ENCODE measurements around the gene CACNG1.

DNA sequence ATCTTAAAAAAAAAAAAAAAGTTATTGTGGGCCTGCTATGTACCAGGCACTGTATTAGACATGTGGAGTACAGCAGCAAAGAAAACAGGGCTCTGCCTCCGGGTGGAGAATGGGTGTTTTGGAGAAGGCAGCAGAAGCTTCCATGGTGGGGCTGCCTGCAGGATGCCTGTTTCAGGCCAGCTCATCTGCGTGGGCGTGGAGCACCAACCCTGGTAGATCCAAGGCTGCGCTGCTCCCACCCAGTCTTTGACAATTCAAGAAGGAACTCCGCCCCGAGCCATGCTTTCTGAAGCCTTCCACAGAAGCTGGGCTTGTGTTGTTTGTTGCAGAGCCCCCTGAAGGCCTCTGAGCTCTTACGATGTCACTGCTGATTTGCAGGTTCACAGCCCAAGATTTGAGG, 23.2 kb upstream of the CACNG1 start:
- TF ChIP-seq EP300 (IDR thresholded peaks at IDR 0.05; ENCODE audit: borderline replicate concordance) (no peak), CEBPB (IDR thresholded peaks at IDR 0.05) (no peak)
